CD4-positive, alpha-beta T cell treated with Interleukin-4 for 1 hour (primary cell): Measurements from ENCODE around the gene SH3TC1.
A peak's percentile ranks its signal among the peaks of the same experiment; 100 is the strongest.

Experiments
- DNase-seq, 2 donors: peaks; one replicate each; pipeline ENCODE4 v3.0.0-alpha.2; 2020 to 2022

Gene SH3TC1

GRCh38 chr4:8181844-8182243, 17.2 kb upstream of the SH3TC1 start:
- no peak for DNase-seq

GRCh38 chr4:8182294-8182693, 16.8 kb upstream of the SH3TC1 start:
- DNase-seq: no peak

- DNase-seq: no peak
These were observed 16.0 kb upstream of the SH3TC1 start for GRCh38 chr4:8182858-8183725.

GRCh38 chr4:8184061-8184460, 15.0 kb upstream of the SH3TC1 start:
- no peak for DNase-seq

- DNase-seq: no peak
These were observed 13.8 kb upstream of the SH3TC1 start for GRCh38 chr4:8185295-8185694.

GRCh38 chr4:8185930-8186329, 13.2 kb upstream of the SH3TC1 start:
- no peak for DNase-seq

GRCh38 chr4:8188085-8188484, 11.0 kb upstream of the SH3TC1 start:
- DNase-seq: no peak

GRCh38 chr4:8188743-8189550, 10.1 kb upstream of the SH3TC1 start:
- no peak for DNase-seq

- no peak for DNase-seq
These were observed 9.3 kb upstream of the SH3TC1 start for GRCh38 chr4:8189551-8190466.

- peak in 1 of 2 donors; percentile 64 for DNase-seq
These were observed 7.8 kb upstream of the SH3TC1 start for GRCh38 chr4:8191136-8191747.

GRCh38 chr4:8192748-8193738, 6.0 kb upstream of the SH3TC1 start:
- peak; percentile 24 to 70 for DNase-seq

GRCh38 chr4:8194306-8195242, 4.5 kb upstream of the SH3TC1 start:
- no peak for DNase-seq

- no peak for DNase-seq
These were observed 3.7 kb upstream of the SH3TC1 start for GRCh38 chr4:8195431-8195830.

GRCh38 chr4:8195841-8196458, 3.1 kb upstream of the SH3TC1 start:
- no peak for DNase-seq

- DNase-seq: no peak
These were observed 1.6 kb upstream of the SH3TC1 start for GRCh38 chr4:8197521-8197920.

- no peak for DNase-seq
These were observed 734 bp upstream of the SH3TC1 start for GRCh38 chr4:8198206-8198905.

- DNase-seq: peak in 1 of 2 donors; percentile 18
These were observed 658 bp downstream of the SH3TC1 start for GRCh38 chr4:8199594-8200301.
